Fibroblast of pulmonary artery (primary cell): Measurements from ENCODE around the gene PIGM.
A peak's percentile ranks its signal among the peaks of the same experiment; 100 is the strongest.

ENCODE experiments used
- DNase-seq: peaks from one replicate; pipeline ENCODE4 v3.0.0-alpha.2; 2010; ENCODE audit warnings: low read depth
- H3K4me3 ChIP-seq: replicated peaks from 2 replicates; pipeline ENCODE4 v1.5.1; 2011; ENCODE audit warnings: low read depth, mild to moderate bottlenecking, control low read depth, low read length, moderate library complexity
- CTCF ChIP-seq: IDR thresholded peaks from 2 replicates; pipeline ENCODE4 v1.5.1; 2011; ENCODE audit warnings: mild to moderate bottlenecking, control low read depth, low read length, inconsistent platforms; ENCODE audit errors: missing control alignments

Gene PIGM

GRCh38 chr1:160040476-160040875 is 8.7 kb upstream of the PIGM start:
- DNase-seq: no peak
- no peak overlapping the region for H3K4me3 ChIP-seq
- TF ChIP-seq CTCF: no peak

GRCh38 chr1:160032165-160032820 is 503 bp upstream of the PIGM start:
- TF ChIP-seq CTCF: no peak
- H3K4me3 ChIP-seq: peak overlapping the region; percentile 90
- DNase-seq: no peak

- no peak for DNase-seq
- no peak for TF ChIP-seq CTCF
- H3K4me3 ChIP-seq: peak overlapping the region; percentile 90
Observed at GRCh38 chr1:160030657-160031364, 979 bp downstream of the PIGM start.

GRCh38 chr1:160028426-160028825 is 3.4 kb downstream of the PIGM start:
- no peak for DNase-seq
- no peak overlapping the region for H3K4me3 ChIP-seq
- no peak for TF ChIP-seq CTCF

GRCh38 chr1:160025314-160025713 is 6.5 kb downstream of the PIGM start:
- no peak overlapping the region for H3K4me3 ChIP-seq
- TF ChIP-seq CTCF: no peak
- DNase-seq: no peak

- H3K4me3 ChIP-seq: no peak overlapping the region
- no peak for DNase-seq
- TF ChIP-seq CTCF: no peak
Observed at GRCh38 chr1:160024195-160024905, 7.4 kb downstream of the PIGM start.
